NB4 (cell line): ENCODE data around the gene ASTN1.

Source experiments
- CTCF ChIP-seq: IDR thresholded peaks from one replicate; pipeline ENCODE4 v1.5.1; 2012; ENCODE audit warnings: low read depth, low read length
- MAX ChIP-seq: IDR thresholded peaks from 2 replicates; pipeline ENCODE4 v1.6.1; 2011; ENCODE audit warnings: low read depth, low read length
- MYC ChIP-seq: IDR thresholded peaks from 2 replicates; pipeline ENCODE4 v1.6.1; 2011; ENCODE audit warnings: low read depth, low read length
- POLR2A ChIP-seq: IDR thresholded peaks from 2 replicates; pipeline ENCODE4 v1.6.1; 2011; ENCODE audit warnings: mild to moderate bottlenecking; ENCODE audit not compliant: insufficient read length; ENCODE audit errors: extremely low read depth

GRCh38 chr1:177092001-177092400 lies 72.5 kb downstream of the ASTN1 start:
- TF ChIP-seq CTCF (no peak), MAX (no peak), MYC (no peak), POLR2A (no peak)
